GM12878 (cell line): ENCODE results near the gene CIB4. TPM values are rescaled to one million over a fixed set of nuclear protein-coding genes. Genes with fewer than 3 reads are reported as not detected.

Experiments used
- ATAC-seq: fragments of 200-7000 bp; cut with Tn5 transposase; 3 replicates; pipeline ENCODE4 v1.9.1; 2020; ENCODE audit warnings: mild to moderate bottlenecking, moderate library complexity
- BruUV-seq: library from RNA; stranded (reverse); fragments of 400-500 nt; replicated peaks from 2 replicates; lab custom pipeline; 2021; lab: Mats Ljungman, UMichigan
- CTCF ChIA-PET: fragments of 300-600 bp; sonication (Branson Sonifier 250); formaldehyde crosslinking; extraction: SDS; loops from one replicate; lab custom pipeline; 2021; ENCODE audit warnings: inconsistent platforms; lab: Yijun Ruan, JAX
- POLR2A ChIA-PET: fragments of 350-600 bp; formaldehyde crosslinking; extraction: SDS; loops from one replicate; lab custom pipeline; 2021; ENCODE audit warnings: inconsistent platforms; lab: Charles Lee
- RAD21 ChIA-PET: fragments of 300-600 bp; sonication (Branson Sonifier 250); formaldehyde crosslinking; loops from one replicate; lab custom pipeline; 2023; ENCODE audit warnings: antibody characterized with exemption; ENCODE audit not compliant: unreplicated experiment; lab: Charles Lee
- SMC1A ChIA-PET: fragments of 300-600 bp; sonication (Branson Sonifier 250); formaldehyde crosslinking; loops from one replicate; lab custom pipeline; 2023; ENCODE audit not compliant: unreplicated experiment, uncharacterized antibody; lab: Charles Lee
- DNase-seq: peaks from one replicate; pipeline ENCODE4 v3.0.0-alpha.2; 2011; ENCODE audit warnings: low read depth, low spot score
- FAIRE-seq: peaks from 3 replicates; lab custom pipeline; 2011; peaks lifted over from hg19 to GRCh38; lab: Jason Lieb, UNC
- H2AFZ ChIP-seq: 2 replicates; pipeline ENCODE4 v1.6.0; 2011; ENCODE audit warnings: low read depth, low read length, control low read depth; ENCODE audit not compliant: control insufficient read depth
- H3K27ac ChIP-seq: 2 replicates; pipeline ENCODE4 v1.5.1; 2011; ENCODE audit warnings: control low read depth; ENCODE audit not compliant: control insufficient read depth, insufficient read depth
- H3K27me3 ChIP-seq, 2 experiments: replicated peaks in 1 of 2; 2 replicates each; pipeline versions ENCODE4 v1.6.0 to v1.6.1; 2011; ENCODE audit warnings: low read length in 1 of 2; ENCODE audit not compliant: control insufficient read depth in 2 of 2, insufficient read depth in 2 of 2
- H3K36me3 ChIP-seq, 2 experiments: 2 replicates each; pipeline ENCODE4 v1.5.1; 2011; ENCODE audit warnings: low read length in 1 of 2; ENCODE audit not compliant: control insufficient read depth in 2 of 2, insufficient read depth in 2 of 2
- H3K4me1 ChIP-seq: 2 replicates; pipeline ENCODE4 v1.6.1; 2011; ENCODE audit warnings: mild to moderate bottlenecking, low read length, moderate library complexity, mixed read lengths; ENCODE audit not compliant: control insufficient read depth, insufficient read depth
- H3K4me2 ChIP-seq: 2 replicates; pipeline ENCODE4 v1.6.0; 2011; ENCODE audit warnings: control low read depth; ENCODE audit not compliant: control insufficient read depth, insufficient read depth
- H3K4me3 ChIP-seq: fragments of 200-600 bp; sonication (generic); 2 replicates; pipeline ENCODE4 v1.5.1; 2016
- H3K79me2 ChIP-seq: 2 replicates; pipeline ENCODE4 v1.6.0; 2011; ENCODE audit warnings: low read length; ENCODE audit not compliant: control insufficient read depth, insufficient read depth
- H3K9ac ChIP-seq: 2 replicates; pipeline ENCODE4 v1.8.0; 2011; ENCODE audit warnings: low read length, control low read depth, mixed read lengths; ENCODE audit not compliant: control insufficient read depth, insufficient read depth
- H3K9me3 ChIP-seq: replicated peaks from 3 replicates; pipeline ENCODE4 v1.5.1; 2011; ENCODE audit warnings: mild to moderate bottlenecking, low read length; ENCODE audit not compliant: control insufficient read depth, insufficient read depth
- H4K20me1 ChIP-seq: 2 replicates; pipeline ENCODE4 v1.6.0; 2011; ENCODE audit not compliant: control insufficient read depth, insufficient read depth
- CEBPB ChIP-seq, 2 experiments: fragments of 150-350 bp in 1 of 2; IDR thresholded peaks; 2 replicates each; pipeline ENCODE4 v1.6.1; 2012 to 2014; ENCODE audit warnings: low read depth in 2 of 2, low read length in 2 of 2, borderline replicate concordance in 1 of 2, inconsistent platforms in 1 of 2
- CHD1 ChIP-seq: IDR thresholded peaks from 2 replicates; pipeline ENCODE4 v1.6.1; 2012; ENCODE audit warnings: low read depth, low read length, improper control_type of control experiment
- IRF4 ChIP-seq: IDR thresholded peaks from 2 replicates; pipeline ENCODE4 v1.6.1; 2011; ENCODE audit warnings: low read depth, low read length
- KDM1A ChIP-seq: fragments of 200-600 bp; sonication (generic); IDR thresholded peaks from 2 replicates; pipeline ENCODE4 v1.6.1; 2016; ENCODE audit warnings: borderline replicate concordance
- MYC ChIP-seq: IDR thresholded peaks from 2 replicates; pipeline ENCODE4 v1.6.1; 2011; ENCODE audit warnings: mild to moderate bottlenecking, low read length, moderate library complexity, inconsistent platforms; ENCODE audit not compliant: insufficient read depth, insufficient replicate concordance, insufficient read length, severe bottlenecking
- NRF1 ChIP-seq: conservative IDR thresholded peaks from 2 replicates; pipeline ENCODE4 v1.6.1; 2011; ENCODE audit warnings: mild to moderate bottlenecking, low read depth, low read length, improper control_type of control experiment
- RFX5 ChIP-seq: IDR thresholded peaks from 2 replicates; pipeline ENCODE4 v1.6.1; 2011; ENCODE audit warnings: low read depth, low read length, improper control_type of control experiment
- SMARCA5 ChIP-seq: fragments of 450-650 bp; IDR thresholded peaks from 2 replicates; pipeline ENCODE4 v1.6.1; 2017; ENCODE audit warnings: mild to moderate bottlenecking
- SRF ChIP-seq, 2 experiments: IDR thresholded peaks; 2 replicates each; pipeline ENCODE4 v1.6.1; 2011; ENCODE audit warnings: low read depth in 2 of 2, low read length in 2 of 2, mild to moderate bottlenecking in 1 of 2, moderate library complexity in 1 of 2
- STAT3 ChIP-seq: IDR thresholded peaks from 2 replicates; pipeline ENCODE4 v1.6.1; 2011; ENCODE audit warnings: low read depth, low read length, improper control_type of control experiment
- YY1 ChIP-seq: IDR thresholded peaks from 2 replicates; pipeline ENCODE4 v1.6.1; 2011; ENCODE audit warnings: low read depth, mild to moderate bottlenecking, low read length
- WGBS: methylation state at CpG from one replicate; pipeline ENCODE4 v1.1.6; 2016; ENCODE audit warnings: low lambda C conversion rate; ENCODE audit not compliant: insufficient replicate concordance, insufficient coverage; ENCODE audit errors: missing lambda C conversion rate; 5-methylcytosine and 5-hydroxymethylcytosine counted together
- in situ Hi-C: fragments of 300-500 bp; cut with MboI; formaldehyde crosslinking; loops from 9 replicates; pipeline ENCODE4 v1.14.3; 2018; ENCODE audit warnings: mixed read lengths
- intact Hi-C: fragments of 100-400 bp; cut with micrococcal nuclease; formaldehyde crosslinking; loops from one replicate; pipeline ENCODE4 v1.14.2; 2022; ENCODE audit not compliant: unreplicated experiment
- polyA plus RNA-seq, 11 experiments: library from polyadenylated mRNA; depleted of rRNA in 4 of 11; unstranded in 6 of 11; stranded (reverse) in 5 of 11; fragments of >200 nt; fragmentation: Nextera tagmentation in 4 of 11; fragmentation: Illumina TruSeq in 1 of 11; extraction: Ambion mirVana in 4 of 11; extraction: Trizol in 1 of 11; gene quantifications; 1 replicate in 1 of 11; 2 replicates in 10 of 11; pipeline versions ENCODE4 v1.2.1 to v1.2.3, GENCODE V29; 2011 to 2016; ENCODE audit warnings: inconsistent platforms in 2 of 11, missing spikeins in 2 of 11, low read depth in 1 of 11
- total RNA-seq, 4 experiments: library from RNA; depleted of rRNA in 3 of 4; stranded (reverse); fragments of >200 nt in 3 of 4; fragmentation: Illumina TruSeq in 1 of 4; extraction: Trizol in 1 of 4; gene quantifications; 2 replicates each; pipeline versions ENCODE4 v1.2.1 to v1.2.3, GENCODE V29; 2013 to 2021
- TF ChIP-seq, protein P1 (sequence below): IDR thresholded peaks from 2 replicates; pipeline ENCODE4 v1.6.1; 2011; ENCODE audit warnings: low read depth, mild to moderate bottlenecking, low read length, moderate library complexity, borderline replicate concordance; ENCODE audit errors: extremely low read depth
- TF ChIP-seq, protein P2 (sequence below): fragments of 450-650 bp; IDR thresholded peaks from 2 replicates; pipeline ENCODE4 v1.6.1; 2018; ENCODE audit warnings: borderline replicate concordance, mild to moderate bottlenecking; ENCODE audit not compliant: partially characterized antibody

Gene CIB4
- total and polyA plus RNA-seq, 10 of the 15 experiments (the other 5 are each of a cell fraction or from before 2014, with no cell fraction given), result not detected

DNA sequence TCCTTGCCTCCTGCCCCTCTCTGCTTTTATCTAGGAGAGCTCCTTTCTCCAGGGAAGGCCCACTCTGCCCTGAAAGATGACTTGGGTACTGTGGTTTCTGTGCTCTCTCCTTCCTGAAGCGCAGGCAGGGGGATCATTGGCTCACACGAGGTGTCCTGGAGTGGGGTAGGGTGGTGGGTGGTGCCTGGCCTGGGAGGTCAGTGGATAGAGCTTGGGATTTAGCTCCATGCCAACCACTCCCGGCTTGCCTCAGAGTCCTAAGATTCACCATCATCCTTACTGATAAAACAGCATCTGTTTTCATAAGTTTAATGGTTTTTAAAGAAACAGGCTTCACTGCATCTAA lies 63.1 kb downstream of the CIB4 start:
- SMC1A ChIA-PET, result interaction anchor here (0.7 to 1.7 kb wide), 4 partner anchors 25 to 627 kb away, joined by 3 to 4 read pairs (median 4); no protein-coding TSS in a partner anchor
- Histone ChIP-seq H3K27me3 (peaks cover 4 to 5% of the 10 kb centered on the region in 2 experiments; a peak in 2 of 4 replicates), H3K9ac (no peak overlapping the region), H3K36me3 (no peaks in the 10 kb centered on the region), H3K4me1 (no peaks in the 10 kb centered on the region), H3K79me2 (no peaks in the 10 kb centered on the region), H3K4me2 (no peak overlapping the region), H4K20me1 (no peaks in the 10 kb centered on the region), H3K9me3 (no peaks in the 10 kb centered on the region), H2AFZ (no peak overlapping the region), H3K4me3 (no peak overlapping the region), H3K27ac (no peak overlapping the region)
- CTCF ChIA-PET, result interaction anchor here (0.6 to 2.1 kb wide), 19 partner anchors 10 to 628 kb away, joined by 3 to 13 read pairs (median 4); no protein-coding TSS in a partner anchor
- POLR2A ChIA-PET, result no interaction called here
- in situ Hi-C loops, result loop anchor here (5.0 kb wide), 1 partner anchor 631 kb away; no protein-coding TSS in a partner anchor
- 67% methylated on average over 3 of the region's 3 CpGs for WGBS
- ATAC-seq (peak; percentile 22), FAIRE-seq (no peak), DNase-seq (no peak)
- RAD21 ChIA-PET, result interaction anchor here (1.0 kb wide), 1 partner anchor 37 kb away, joined by 3 read pairs; no protein-coding TSS in a partner anchor
- intact Hi-C loops, result loop anchor here (5.0 kb wide), 2 partner anchors 76 to 626 kb away; no protein-coding TSS in a partner anchor
- no TSS peak for BruUV-seq
- TF ChIP-seq STAT3, result no peak
- TF ChIP-seq RFX5, result no peak
- TF ChIP-seq CHD1, result no peak

- WGBS, result 26% methylated on average over 24 of the region's 24 CpGs
- ChIA-PET RAD21 (interaction anchor here (1.0 kb wide), 1 partner anchor 37 kb away, joined by 3 read pairs; no protein-coding TSS in a partner anchor), CTCF (interaction anchor here (0.6 to 2.1 kb wide), 23 partner anchors 10 to 628 kb away, joined by 3 to 13 read pairs (median 3); no protein-coding TSS in a partner anchor), SMC1A (interaction anchor here (0.6 to 1.7 kb wide), 5 partner anchors 24 to 627 kb away, joined by 3 to 4 read pairs (median 3); no protein-coding TSS in a partner anchor), POLR2A (no interaction called here)
- FAIRE-seq (peak; percentile 86), ATAC-seq (peak; percentile 93), DNase-seq (no peak)
- no peak overlapping the region for H3K4me2 ChIP-seq
- no peaks in the 10 kb centered on the region for H3K79me2 ChIP-seq
- no peak overlapping the region for H3K4me3 ChIP-seq
- H2AFZ ChIP-seq, result no peak overlapping the region
- no TSS peak for BruUV-seq
- H3K27ac ChIP-seq, result no peak overlapping the region
- no peaks in the 10 kb centered on the region for H3K4me1 ChIP-seq
- H3K36me3 ChIP-seq, result no peaks in the 10 kb centered on the region
- peaks cover 0 to 4% of the 10 kb centered on the region in 2 experiments; a peak in 2 of 4 replicates for H3K27me3 ChIP-seq
- H3K9me3 ChIP-seq, result no peaks in the 10 kb centered on the region
- intact Hi-C loops, result loop anchor here (5.0 kb wide), 2 partner anchors 75 to 625 kb away; no protein-coding TSS in a partner anchor
- H3K9ac ChIP-seq, result no peak overlapping the region
- H4K20me1 ChIP-seq, result no peaks in the 10 kb centered on the region
- in situ Hi-C loops, result loop anchor here (5.0 kb wide), 1 partner anchor 630 kb away; no protein-coding TSS in a partner anchor
- TF ChIP-seq MYC, result no peak
- no peak for TF ChIP-seq SRF (IDR thresholded peaks at IDR 0.05; ENCODE audit: low read depth in 2 of 2, low read length in 2 of 2)
- TF ChIP-seq SMARCA5, result no peak
- peak; percentile 45; the same call in 1 of the 2 replicates for TF ChIP-seq YY1
- TF ChIP-seq CEBPB (IDR thresholded peaks at IDR 0.05; ENCODE audit: borderline replicate concordance in 1 of 2, low read depth in 2 of 2, low read length in 2 of 2), result no peak
- TF ChIP-seq KDM1A, result no peak
- TF ChIP-seq, protein P1, sequence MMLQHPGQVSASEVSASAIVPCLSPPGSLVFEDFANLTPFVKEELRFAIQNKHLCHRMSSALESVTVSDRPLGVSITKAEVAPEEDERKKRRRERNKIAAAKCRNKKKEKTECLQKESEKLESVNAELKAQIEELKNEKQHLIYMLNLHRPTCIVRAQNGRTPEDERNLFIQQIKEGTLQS, result no peak
- TF ChIP-seq, protein P2, sequence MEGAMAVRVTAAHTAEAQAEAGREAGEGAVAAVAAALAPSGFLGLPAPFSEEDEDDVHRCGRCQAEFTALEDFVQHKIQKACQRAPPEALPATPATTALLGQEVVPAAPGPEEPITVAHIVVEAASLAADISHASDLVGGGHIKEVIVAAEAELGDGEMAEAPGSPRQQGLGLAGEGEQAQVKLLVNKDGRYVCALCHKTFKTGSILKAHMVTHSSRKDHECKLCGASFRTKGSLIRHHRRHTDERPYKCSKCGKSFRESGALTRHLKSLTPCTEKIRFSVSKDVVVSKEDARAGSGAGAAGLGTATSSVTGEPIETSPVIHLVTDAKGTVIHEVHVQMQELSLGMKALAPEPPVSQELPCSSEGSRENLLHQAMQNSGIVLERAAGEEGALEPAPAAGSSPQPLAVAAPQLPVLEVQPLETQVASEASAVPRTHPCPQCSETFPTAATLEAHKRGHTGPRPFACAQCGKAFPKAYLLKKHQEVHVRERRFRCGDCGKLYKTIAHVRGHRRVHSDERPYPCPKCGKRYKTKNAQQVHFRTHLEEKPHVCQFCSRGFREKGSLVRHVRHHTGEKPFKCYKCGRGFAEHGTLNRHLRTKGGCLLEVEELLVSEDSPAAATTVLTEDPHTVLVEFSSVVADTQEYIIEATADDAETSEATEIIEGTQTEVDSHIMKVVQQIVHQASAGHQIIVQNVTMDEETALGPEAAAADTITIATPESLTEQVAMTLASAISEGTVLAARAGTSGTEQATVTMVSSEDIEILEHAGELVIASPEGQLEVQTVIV, result no peak
- TF ChIP-seq IRF4, result no peak
- no peak for TF ChIP-seq NRF1
These were observed 63.6 kb downstream of the CIB4 start for GRCh38 chr2:26577442-26578112.
